Natural killer cell treated with Interleukin-12 subunit alpha and Interleukin-12 subunit beta and Interleukin-15 and Interleukin-18, amount 100 ng/mL, for 72 hours (primary cell): ENCODE measurements around the gene FUT2. TPM values are rescaled to one million over a fixed set of nuclear protein-coding genes. Genes with fewer than 3 reads are reported as not detected.
A peak's percentile ranks its signal among the peaks of the same experiment; 100 is the strongest.

ENCODE experiments used
- ATAC-seq, 2 donors: fragments of 150-1000 bp; cut with Tn5 transposase in 1 of 2; sonication (Bioruptor Pico), chemical (Tn5 transposase) in 1 of 2; 2 replicates each; pipeline ENCODE4 v1.10.0; 2021
- DNase-seq: peaks from one replicate; pipeline ENCODE4 v3.0.0; 2022; ENCODE audit warnings: low spot score
- H3K27ac Mint-ChIP-seq, 2 donors: 1 replicate in 1 of 2; 2 replicates in 1 of 2; pipeline ENCODE4 v1.8.0; 2022; ENCODE audit warnings: mixed read lengths in 2 of 2, mild to moderate bottlenecking in 1 of 2, moderate library complexity in 1 of 2
- H3K27me3 Mint-ChIP-seq, 2 donors: 1 replicate in 1 of 2; 2 replicates in 1 of 2; pipeline ENCODE4 v1.8.0; 2022; ENCODE audit warnings: mixed read lengths in 2 of 2
- H3K36me3 Mint-ChIP-seq: one replicate; pipeline ENCODE4 v1.8.0; 2022; ENCODE audit warnings: mixed read lengths
- H3K4me1 Mint-ChIP-seq, 2 donors: 1 replicate in 1 of 2; 2 replicates in 1 of 2; pipeline ENCODE4 v1.8.0; 2022; ENCODE audit warnings: low read depth in 2 of 2, mixed read lengths in 2 of 2, mild to moderate bottlenecking in 1 of 2
- H3K4me3 Mint-ChIP-seq: one replicate; pipeline ENCODE4 v1.8.0; 2022; ENCODE audit warnings: mixed read lengths
- H3K9me3 Mint-ChIP-seq: 2 replicates; pipeline ENCODE4 v1.8.0; 2022; ENCODE audit warnings: mixed read lengths
- total RNA-seq, 2 donors: library from RNA; stranded (reverse); gene quantifications; one replicate each; pipeline ENCODE4 v1.2.3, GENCODE V29; 2022

Gene FUT2
- total RNA-seq, 2 donors from 2014 or later = not detected

DNA sequence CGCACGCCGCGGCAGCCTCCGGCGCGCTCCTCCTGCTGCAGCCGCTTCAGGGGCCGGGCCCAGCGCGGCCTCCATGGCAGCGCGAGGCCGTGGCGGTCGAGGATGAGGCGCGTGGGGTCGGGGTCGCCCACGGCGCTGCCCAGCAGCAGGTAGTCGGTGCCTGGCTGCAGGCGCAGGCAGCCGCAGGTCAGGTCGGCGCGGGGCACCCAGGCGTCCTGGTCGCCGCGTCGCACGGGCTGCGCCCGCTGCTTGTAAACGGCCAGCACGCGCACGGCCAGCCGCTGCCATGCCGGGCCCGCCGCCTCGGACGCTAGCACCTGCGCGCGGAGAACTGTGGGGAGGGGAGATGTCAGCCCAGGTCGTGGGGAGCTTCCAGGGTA is 34.1 kb upstream of the FUT2 start:
- H3K27ac Mint-ChIP-seq = no peak overlapping the region
- H3K9me3 Mint-ChIP-seq = no peaks in the 10 kb centered on the region
- ATAC-seq = no peak
- H3K36me3 Mint-ChIP-seq = no peaks in the 10 kb centered on the region
- DNase-seq = no peak
- no peaks in the 10 kb centered on the region for H3K27me3 Mint-ChIP-seq
- H3K4me1 Mint-ChIP-seq = peaks cover 7% of the 10 kb centered on the region in 2 donors
- no peak overlapping the region for H3K4me3 Mint-ChIP-seq

- H3K9me3 Mint-ChIP-seq = no peaks in the 10 kb centered on the region
- no peaks in the 10 kb centered on the region for H3K36me3 Mint-ChIP-seq
- no peak overlapping the region for H3K4me3 Mint-ChIP-seq
- peaks cover 7 to 8% of the 10 kb centered on the region in 2 donors for H3K4me1 Mint-ChIP-seq
- no peak for ATAC-seq
- H3K27me3 Mint-ChIP-seq = no peaks in the 10 kb centered on the region
- no peak overlapping the region for H3K27ac Mint-ChIP-seq
- DNase-seq = no peak
Observed at GRCh38 chr19:48663667-48664066, 32.1 kb upstream of the FUT2 start.

DNA sequence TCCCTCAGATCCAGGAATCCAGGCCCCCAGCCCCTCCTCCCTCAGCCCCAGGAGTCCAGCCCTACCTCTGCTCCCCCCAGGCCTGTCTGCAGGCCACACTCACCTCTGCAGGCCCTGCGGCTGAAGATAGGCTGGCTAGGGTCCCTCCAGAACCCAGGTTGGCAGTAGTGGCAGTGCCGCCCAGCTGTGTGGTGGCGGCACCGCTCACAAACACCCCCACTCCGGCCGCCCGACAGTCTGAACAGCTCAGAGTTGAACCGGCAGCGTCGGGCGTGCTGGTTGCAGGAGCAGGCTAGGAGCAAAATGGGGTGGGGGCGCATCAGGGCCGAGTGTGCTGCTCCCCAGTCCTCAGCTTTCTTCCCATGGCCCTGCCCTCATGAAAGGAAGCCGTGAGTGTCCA is 31.3 kb upstream of the FUT2 start:
- peaks cover 7 to 11% of the 10 kb centered on the region in 2 donors for H3K4me1 Mint-ChIP-seq
- no peak overlapping the region for H3K27ac Mint-ChIP-seq
- ATAC-seq (no peak), DNase-seq (no peak)
- no peaks in the 10 kb centered on the region for H3K27me3 Mint-ChIP-seq
- no peaks in the 10 kb centered on the region for H3K9me3 Mint-ChIP-seq
- H3K36me3 Mint-ChIP-seq = no peaks in the 10 kb centered on the region
- no peak overlapping the region for H3K4me3 Mint-ChIP-seq

GRCh38 chr19:48665786-48666185 is 30.0 kb upstream of the FUT2 start:
- peaks cover 6 to 13% of the 10 kb centered on the region in 2 donors for H3K4me1 Mint-ChIP-seq
- no peaks in the 10 kb centered on the region for H3K36me3 Mint-ChIP-seq
- no peaks in the 10 kb centered on the region for H3K27me3 Mint-ChIP-seq
- ATAC-seq = no peak
- no peak overlapping the region for H3K27ac Mint-ChIP-seq
- no peaks in the 10 kb centered on the region for H3K9me3 Mint-ChIP-seq
- DNase-seq = no peak
- no peak overlapping the region for H3K4me3 Mint-ChIP-seq

DNA sequence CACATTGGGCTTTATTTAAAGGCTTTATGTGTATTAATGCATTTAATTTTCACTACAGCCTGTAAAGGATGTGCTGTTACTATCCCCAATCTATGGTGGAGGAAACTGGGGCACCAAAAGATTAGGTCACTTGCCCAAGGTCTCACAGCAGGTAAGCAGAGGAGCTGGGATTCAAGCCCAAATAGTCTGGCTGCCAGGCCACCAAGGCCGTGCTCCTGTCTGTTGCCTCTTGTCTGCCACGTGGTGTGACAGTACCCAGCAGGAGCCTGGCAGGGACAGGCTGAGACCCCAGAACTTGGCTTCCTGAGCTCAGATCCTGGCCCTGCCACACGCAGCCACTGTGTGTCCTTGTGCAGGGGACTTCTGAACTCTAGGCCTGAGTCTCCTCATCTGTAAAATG is 27.4 kb upstream of the FUT2 start:
- no peaks in the 10 kb centered on the region for H3K27me3 Mint-ChIP-seq
- no peak overlapping the region for H3K4me3 Mint-ChIP-seq
- H3K36me3 Mint-ChIP-seq = no peaks in the 10 kb centered on the region
- H3K27ac Mint-ChIP-seq = no peak overlapping the region
- peaks cover 0 to 8% of the 10 kb centered on the region in 2 donors for H3K4me1 Mint-ChIP-seq
- no peaks in the 10 kb centered on the region for H3K9me3 Mint-ChIP-seq
- no peak for DNase-seq
- ATAC-seq = no peak

GRCh38 chr19:48668761-48669160 is 27.0 kb upstream of the FUT2 start:
- Mint-ChIP-seq H3K4me3 (peak overlapping the region; percentile 1), H3K9me3 (no peaks in the 10 kb centered on the region), H3K27me3 (no peaks in the 10 kb centered on the region), H3K36me3 (no peaks in the 10 kb centered on the region), H3K4me1 (peaks cover 0 to 8% of the 10 kb centered on the region in 2 donors), H3K27ac (no peak overlapping the region)
- DNase-seq = no peak
- ATAC-seq = no peak

GRCh38 chr19:48669903-48670668 is 25.7 kb upstream of the FUT2 start:
- Mint-ChIP-seq H3K4me3 (peak overlapping the region; percentile 49), H3K27ac (peak overlapping the region in 1 of 2 donors; percentile 36)

GRCh38 chr19:48670699-48671445 is 24.9 kb upstream of the FUT2 start:
- Mint-ChIP-seq H3K4me1 (peaks cover 7 to 14% of the 10 kb centered on the region in 2 donors), H3K4me3 (no peak overlapping the region), H3K36me3 (no peaks in the 10 kb centered on the region), H3K27me3 (no peaks in the 10 kb centered on the region), H3K27ac (no peak overlapping the region), H3K9me3 (no peaks in the 10 kb centered on the region)
- DNase-seq (no peak), ATAC-seq (no peak)

More at GRCh38 chr19:48669903-48670668, 25.7 kb upstream of the FUT2 start:
- Mint-ChIP-seq H3K4me1 (peaks cover 3 to 9% of the 10 kb centered on the region in 2 donors), H3K36me3 (no peaks in the 10 kb centered on the region), H3K27me3 (no peaks in the 10 kb centered on the region), H3K9me3 (no peaks in the 10 kb centered on the region)
- DNase-seq (no peak), ATAC-seq (no peak)

DNA sequence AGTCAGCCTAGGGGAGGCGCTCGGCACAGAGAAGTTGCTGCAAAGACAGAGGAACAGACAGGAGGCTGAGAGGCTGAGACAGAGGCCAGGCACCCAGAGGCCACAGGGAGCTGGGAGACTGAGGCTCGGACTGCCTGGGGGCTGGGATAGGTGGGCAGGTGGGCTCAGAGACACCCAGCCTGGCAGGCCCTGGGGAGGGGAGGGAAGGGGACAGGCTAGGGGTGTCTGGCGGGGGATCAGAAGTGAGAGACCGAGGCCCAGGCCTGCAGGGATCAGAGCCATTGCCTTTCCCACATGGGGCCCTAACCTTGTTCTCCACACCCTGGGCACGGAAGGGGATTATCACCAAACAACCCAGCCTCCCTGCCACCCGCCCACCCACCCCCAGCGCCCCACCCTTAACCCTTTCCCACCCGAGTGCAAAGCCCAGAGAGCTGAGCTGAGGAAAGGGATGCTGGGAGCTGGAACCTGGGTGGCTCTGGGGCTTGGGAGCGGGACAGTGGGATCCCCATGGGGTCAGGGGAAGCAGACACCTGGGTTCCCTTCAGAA is 24.2 kb upstream of the FUT2 start:
- peaks cover 7 to 14% of the 10 kb centered on the region in 2 donors for H3K4me1 Mint-ChIP-seq
- no peak overlapping the region for H3K4me3 Mint-ChIP-seq
- H3K9me3 Mint-ChIP-seq = no peaks in the 10 kb centered on the region
- DNase-seq (no peak), ATAC-seq (no peak)
- H3K27me3 Mint-ChIP-seq = no peaks in the 10 kb centered on the region
- H3K36me3 Mint-ChIP-seq = no peaks in the 10 kb centered on the region
- no peak overlapping the region for H3K27ac Mint-ChIP-seq

DNA sequence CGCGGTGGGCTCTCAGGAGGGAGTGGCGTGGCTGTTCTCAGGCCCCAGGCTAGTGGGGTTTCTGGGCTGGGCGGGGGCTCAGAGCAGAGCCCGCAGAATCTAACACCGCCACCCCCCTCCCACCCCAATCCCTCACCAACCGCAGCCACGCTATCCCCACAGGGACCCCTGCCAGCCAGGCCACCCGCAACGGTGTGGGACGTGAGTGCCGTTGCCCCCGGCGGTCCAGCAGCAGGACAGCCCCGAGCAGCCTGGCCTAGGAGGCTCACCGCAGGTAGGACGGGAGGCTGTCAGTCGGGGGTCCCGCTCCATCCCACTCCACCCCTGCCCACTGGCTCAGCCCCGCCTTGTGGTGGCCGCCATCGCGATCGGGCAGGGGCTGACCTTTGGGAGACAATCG is 22.8 kb upstream of the FUT2 start, which contains the start of gene NTN5:
TSS of gene NTN5 (minus strand) at position 24 of the 400 bp plus-strand sequence. CDS start 2,031 bp downstream, outside the sequence.
- no peak within 1 kb of the TSS for H3K27ac Mint-ChIP-seq

DNA sequence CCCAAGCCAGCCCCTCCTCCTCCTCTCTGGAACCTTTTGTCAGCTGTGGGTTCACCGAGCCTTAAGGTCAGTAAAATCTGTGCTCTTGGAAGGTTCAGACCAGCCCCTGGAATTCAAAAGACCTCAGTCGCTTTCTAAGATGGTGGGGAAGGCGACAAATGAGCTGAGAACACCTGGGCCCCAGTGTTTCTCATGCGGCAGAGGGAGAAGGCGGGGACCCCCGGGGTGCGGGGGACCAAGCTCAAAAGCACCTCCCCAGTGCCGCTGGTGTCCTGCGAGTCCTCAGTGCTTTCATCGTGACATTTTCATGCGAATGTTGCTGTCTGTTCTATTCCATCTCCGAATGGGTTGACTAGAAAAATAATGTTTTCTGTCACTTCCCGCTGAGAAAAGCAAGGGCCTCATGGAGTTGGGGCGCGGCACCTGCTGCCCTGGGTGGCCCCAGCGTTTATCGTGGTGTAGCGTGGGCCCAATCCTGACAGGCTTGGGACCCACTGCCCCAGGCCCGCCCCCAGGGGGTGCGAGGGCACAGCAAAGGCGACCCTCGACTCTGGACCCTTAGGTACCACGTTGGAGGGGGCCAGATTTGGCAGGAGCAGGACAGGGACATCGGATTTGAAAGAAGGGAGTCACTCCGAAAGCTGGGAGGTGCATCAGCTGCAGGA is 22.2 kb upstream of the FUT2 start:
- Mint-ChIP-seq H3K27me3 (no peaks in the 10 kb centered on the region), H3K9me3 (no peaks in the 10 kb centered on the region), H3K4me3 (no peak overlapping the region), H3K36me3 (no peaks in the 10 kb centered on the region), H3K4me1 (peaks cover 7 to 14% of the 10 kb centered on the region in 2 donors), H3K27ac (no peak overlapping the region)
- DNase-seq (no peak), ATAC-seq (no peak)

More for the DNA sequence above, 22.8 kb upstream of the FUT2 start, which contains the start of gene NTN5:
- Mint-ChIP-seq H3K36me3 (no peaks in the 10 kb centered on the region), H3K9me3 (no peaks in the 10 kb centered on the region), H3K4me1 (peaks cover 7 to 14% of the 10 kb centered on the region in 2 donors), H3K27me3 (no peaks in the 10 kb centered on the region), H3K4me3 (no peak within 1 kb of the TSS)
- no peak for DNase-seq
- ATAC-seq = no peak

- DNase-seq = no peak
- H3K9me3 Mint-ChIP-seq = no peaks in the 10 kb centered on the region
- peaks cover 7 to 10% of the 10 kb centered on the region in 2 donors for H3K4me1 Mint-ChIP-seq
- no peak for ATAC-seq
- no peak overlapping the region for H3K27ac Mint-ChIP-seq
- H3K36me3 Mint-ChIP-seq = no peaks in the 10 kb centered on the region
- no peaks in the 10 kb centered on the region for H3K27me3 Mint-ChIP-seq
- no peak overlapping the region for H3K4me3 Mint-ChIP-seq
Observed at GRCh38 chr19:48674216-48674809, 21.5 kb upstream of the FUT2 start.
